ENCODE measurements around the gene PFAS.

The PFAS gene

DNA sequence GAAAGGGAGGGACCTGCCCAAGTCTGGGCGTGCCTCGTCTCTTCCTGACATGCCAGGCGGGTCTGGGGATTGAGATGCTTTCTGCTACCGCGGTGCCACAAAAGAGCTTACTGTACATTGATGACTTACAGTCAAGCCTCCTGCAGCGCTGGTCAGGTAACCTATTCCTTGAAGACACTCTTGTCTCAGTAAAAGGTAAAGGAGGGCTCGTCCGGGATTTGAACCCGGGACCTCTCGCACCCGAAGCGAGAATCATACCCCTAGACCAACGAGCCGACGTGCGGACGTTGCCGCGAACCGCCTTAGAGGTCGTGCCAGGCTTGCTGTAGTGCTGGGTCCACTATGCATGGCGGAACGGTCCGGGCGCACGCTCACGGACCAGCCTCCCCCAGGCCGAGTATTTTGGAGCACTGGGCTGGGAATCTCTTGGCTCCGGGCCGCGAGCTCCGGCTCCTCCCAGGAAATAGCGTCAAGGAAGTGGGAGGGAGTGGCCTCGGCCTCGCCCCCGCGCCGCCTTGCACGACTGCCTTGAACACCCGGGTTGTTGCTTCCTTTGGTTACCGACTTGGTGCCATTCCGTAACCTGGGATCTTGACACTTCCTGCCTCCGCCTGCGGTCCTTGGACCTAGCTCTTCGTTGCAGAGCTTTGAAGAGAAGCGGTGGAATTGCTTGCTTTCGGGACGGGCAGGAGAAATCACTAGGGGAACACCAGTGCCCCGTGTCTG, 26.3 kb upstream of the PFAS start:
- TF ChIP-seq, protein P1, sequence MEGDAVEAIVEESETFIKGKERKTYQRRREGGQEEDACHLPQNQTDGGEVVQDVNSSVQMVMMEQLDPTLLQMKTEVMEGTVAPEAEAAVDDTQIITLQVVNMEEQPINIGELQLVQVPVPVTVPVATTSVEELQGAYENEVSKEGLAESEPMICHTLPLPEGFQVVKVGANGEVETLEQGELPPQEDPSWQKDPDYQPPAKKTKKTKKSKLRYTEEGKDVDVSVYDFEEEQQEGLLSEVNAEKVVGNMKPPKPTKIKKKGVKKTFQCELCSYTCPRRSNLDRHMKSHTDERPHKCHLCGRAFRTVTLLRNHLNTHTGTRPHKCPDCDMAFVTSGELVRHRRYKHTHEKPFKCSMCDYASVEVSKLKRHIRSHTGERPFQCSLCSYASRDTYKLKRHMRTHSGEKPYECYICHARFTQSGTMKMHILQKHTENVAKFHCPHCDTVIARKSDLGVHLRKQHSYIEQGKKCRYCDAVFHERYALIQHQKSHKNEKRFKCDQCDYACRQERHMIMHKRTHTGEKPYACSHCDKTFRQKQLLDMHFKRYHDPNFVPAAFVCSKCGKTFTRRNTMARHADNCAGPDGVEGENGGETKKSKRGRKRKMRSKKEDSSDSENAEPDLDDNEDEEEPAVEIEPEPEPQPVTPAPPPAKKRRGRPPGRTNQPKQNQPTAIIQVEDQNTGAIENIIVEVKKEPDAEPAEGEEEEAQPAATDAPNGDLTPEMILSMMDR (IDR thresholded peaks at IDR 0.05; ENCODE audit: borderline replicate concordance, control extremely low read depth, extremely low read depth, insufficient read depth, missing control alignments), result no peak
- in situ Hi-C loops (cut with MboI; ENCODE audit: low sequenced_read_pairs, unreplicated experiment), result no loop called here
- peak; percentile 81 for DNase-seq (ENCODE audit: low spot score)

DNA sequence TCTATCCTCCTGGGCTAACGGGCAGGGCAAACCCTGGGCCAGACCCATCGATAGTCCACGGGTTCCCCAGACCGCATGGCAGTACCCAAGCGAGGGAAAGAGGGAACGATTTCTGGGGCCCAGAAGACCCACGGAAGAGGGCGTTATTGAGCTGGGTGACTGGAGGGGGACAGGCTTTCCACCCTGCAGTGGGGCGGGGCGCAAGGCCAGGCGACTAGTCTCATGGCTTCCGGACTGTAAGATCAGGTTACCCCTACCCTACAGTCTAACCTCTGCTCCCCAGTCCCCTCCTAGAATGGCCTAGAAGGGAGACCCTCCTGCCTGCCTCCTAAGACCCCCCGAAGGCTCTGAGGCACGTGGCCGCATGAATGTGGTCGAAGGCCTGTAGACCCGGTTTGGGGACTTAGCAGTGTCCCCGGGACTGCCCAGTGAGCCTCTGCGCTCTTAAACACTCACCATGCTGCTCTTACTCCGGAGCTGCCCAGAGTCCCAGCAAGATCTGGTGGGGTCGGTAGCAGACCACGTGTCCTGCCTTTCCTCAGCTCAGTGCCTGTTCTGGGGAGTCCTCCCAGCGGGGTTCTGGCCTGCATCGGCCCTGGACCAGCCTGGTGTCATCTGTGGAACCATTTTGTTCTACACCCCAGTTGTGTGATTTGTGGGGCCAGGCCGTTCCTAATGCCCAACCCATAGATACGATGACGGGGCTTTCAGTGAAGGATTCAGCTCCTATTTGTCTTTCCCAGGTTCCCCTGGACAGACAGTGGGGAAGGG, 25.5 kb upstream of the PFAS start:
- peak; percentile 66 for DNase-seq (ENCODE audit: low spot score)
- TF ChIP-seq, protein P1 (IDR thresholded peaks at IDR 0.05; ENCODE audit: borderline replicate concordance, control extremely low read depth, extremely low read depth, insufficient read depth, missing control alignments), result peak; percentile 43
- in situ Hi-C loops (cut with MboI; ENCODE audit: low sequenced_read_pairs, unreplicated experiment), result no loop called here

DNA sequence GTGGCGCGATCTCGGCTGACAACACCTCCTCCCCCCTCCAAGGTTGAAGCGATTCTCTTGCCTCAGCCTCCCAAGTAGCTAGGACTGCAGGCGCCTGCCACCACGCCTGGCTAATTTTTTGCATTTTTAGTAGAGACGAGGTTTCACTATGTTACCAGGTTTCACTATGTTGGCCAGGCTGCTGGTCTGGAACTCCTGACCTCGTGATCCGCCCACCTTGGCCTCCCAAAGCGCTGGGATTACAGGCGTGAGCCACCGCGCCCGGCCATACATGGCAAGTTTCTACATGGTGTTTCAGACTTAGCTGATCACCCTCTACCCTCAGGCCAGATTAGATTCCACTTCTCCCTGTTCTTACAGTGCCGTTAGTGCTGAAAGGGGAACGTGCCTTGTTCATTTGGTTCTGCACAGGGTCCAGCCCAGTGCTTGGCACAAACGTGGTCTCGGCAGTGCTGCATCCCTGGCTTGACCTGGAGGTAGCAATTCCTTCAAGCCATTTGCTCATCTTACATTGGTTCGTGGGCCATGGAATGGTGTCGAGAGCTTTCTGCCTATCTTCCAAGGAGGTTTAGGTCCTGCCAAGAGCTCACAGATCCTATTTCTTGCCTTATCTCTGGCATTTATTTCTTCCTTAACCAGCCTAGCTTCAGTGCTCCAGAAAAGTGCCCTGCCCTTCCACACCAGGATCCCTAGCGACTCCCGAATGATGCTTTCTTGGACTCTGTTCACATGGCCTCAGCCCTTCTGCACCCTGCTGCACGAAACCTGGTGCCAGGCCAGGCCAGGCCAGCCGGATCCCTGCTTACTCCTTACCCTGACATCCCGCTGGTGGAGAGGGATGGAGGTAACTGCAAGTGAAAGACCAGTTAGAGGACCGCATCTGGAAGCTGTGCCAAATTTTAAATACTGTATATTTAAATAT, 23.9 kb upstream of the PFAS start:
- in situ Hi-C loops (cut with MboI; ENCODE audit: low sequenced_read_pairs, unreplicated experiment), result no loop called here
- no peak for DNase-seq (ENCODE audit: low spot score)
- TF ChIP-seq, protein P1 (IDR thresholded peaks at IDR 0.05; ENCODE audit: borderline replicate concordance, control extremely low read depth, extremely low read depth, insufficient read depth, missing control alignments), result no peak

DNA sequence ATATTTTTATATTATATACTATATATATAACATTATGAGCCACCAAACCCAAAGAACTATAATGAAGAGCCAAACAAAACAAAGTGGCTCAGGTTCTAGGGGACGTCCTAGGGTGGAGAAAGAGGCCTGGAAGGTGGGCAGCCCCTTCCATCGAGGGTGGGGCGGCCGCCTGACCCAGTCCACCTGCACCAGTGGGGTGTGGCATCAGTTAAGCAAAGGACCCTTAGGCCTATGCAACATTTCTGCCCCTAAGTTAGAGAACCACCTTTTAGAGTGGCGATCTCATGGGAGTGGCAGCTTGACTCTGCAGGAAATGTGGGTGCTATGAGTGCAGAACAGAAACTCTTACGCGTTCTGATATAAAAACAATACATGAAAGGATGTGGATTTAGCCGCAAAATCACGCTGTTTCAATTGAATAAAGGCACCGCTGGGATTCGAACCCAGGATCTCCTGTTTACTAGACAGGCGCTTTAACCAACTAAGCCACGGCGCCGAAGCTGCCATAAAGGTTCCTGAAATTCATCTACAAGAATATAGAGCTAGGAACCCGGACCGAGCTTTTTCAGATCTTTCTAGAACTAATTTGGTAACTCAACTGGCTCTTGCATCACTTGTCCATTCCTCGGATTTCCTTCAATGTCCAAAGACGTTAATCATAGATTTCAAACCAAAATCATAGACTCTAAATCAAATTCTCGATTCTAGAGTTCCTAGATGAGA, 23.1 kb upstream of the PFAS start:
- DNase-seq (ENCODE audit: low spot score), result no peak

DNA sequence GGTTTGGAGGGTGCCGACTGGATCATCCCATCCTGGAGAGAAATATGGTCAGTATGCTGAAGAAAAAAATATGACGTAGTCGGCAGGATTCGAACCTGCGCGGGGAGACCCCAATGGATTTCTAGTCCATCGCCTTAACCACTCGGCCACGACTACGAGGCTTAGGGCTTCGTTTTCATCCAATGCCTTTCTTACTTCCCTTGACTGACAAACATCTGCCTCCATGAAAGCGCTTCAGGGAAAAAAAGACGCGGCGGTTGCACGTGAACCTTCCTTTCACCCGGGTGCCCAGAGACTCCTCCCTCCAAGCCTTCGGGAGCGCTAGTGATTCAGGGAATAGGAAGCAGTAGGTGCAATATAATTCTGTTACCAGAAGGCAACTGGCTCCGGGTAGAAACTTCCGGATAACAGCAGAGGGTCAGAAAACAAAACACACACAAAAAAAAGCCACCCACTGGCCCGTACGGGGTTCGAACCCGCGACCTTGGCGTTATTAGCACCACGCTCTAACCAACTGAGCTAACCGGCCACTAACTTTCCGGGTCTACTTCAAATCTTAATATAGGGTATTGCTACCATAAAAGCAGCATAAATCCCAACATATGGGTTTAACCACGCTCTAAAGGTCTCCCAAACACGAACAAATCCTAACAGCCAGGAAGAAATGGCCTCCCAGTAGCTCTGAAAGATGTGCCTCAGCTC, 22.4 kb upstream of the PFAS start:
- peak; percentile 66 for DNase-seq (ENCODE audit: low spot score)
- TF ChIP-seq, protein P1 (IDR thresholded peaks at IDR 0.05; ENCODE audit: borderline replicate concordance, control extremely low read depth, extremely low read depth, insufficient read depth, missing control alignments), result no peak
- in situ Hi-C loops (cut with MboI; ENCODE audit: low sequenced_read_pairs, unreplicated experiment), result no loop called here

More for the DNA sequence above, 23.1 kb upstream of the PFAS start:
- TF ChIP-seq, protein P1 (IDR thresholded peaks at IDR 0.05; ENCODE audit: borderline replicate concordance, control extremely low read depth, extremely low read depth, insufficient read depth, missing control alignments), result no peak
- in situ Hi-C loops (cut with MboI; ENCODE audit: low sequenced_read_pairs, unreplicated experiment), result no loop called here

All from GM13976 (cell line).